NCI-H82 (cell line): ENCODE data around the gene IL22RA1.
A peak's percentile ranks its signal among the peaks of the same experiment; 100 is the strongest.

ENCODE experiments used
- DNase-seq: peaks from one replicate; lab custom pipeline; 2025; lab: John Stamatoyannopoulos, UW

IL22RA1 gene

GRCh38 chr1:24111996-24112779, 30.8 kb downstream of the IL22RA1 start, which contains the start of gene MYOM3:
TSS of gene MYOM3 (minus strand) at chr1:24112135. CDS start at chr1:24108636, 3,499 bp downstream.
- peak; percentile 83 for DNase-seq

GRCh38 chr1:24111262-24111995, 31.5 kb downstream of the IL22RA1 start:
- no peak for DNase-seq

DNA sequence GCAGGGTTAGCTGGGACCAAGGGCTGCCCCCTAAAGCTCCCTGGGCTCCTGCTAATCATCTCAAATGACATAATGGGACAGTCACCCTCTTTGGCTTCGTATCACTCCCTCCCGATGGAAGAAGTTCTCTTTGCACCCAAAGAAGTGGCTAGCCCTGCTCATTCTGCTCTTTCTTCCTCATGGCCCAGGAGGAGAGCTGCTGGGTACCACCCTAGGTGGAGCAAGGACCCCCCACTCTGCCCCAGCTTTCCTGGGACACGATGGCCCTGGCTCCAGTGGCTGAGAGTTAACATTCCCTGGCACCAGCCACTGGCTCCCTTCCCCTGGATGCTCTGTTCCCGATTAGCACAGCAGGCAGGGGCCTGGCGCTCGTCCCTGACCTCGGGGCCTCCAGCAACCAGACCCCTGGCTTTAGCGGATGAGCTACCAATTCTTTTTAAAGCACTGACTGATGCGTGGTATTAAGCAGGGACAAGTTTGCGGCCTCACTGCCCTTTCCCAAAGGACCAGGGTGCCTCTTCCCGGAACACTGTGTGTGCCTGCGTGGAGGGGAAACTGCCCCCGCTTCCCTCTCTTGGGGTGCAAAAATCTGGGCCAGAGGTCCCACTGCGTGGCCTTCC, 32.2 kb downstream of the IL22RA1 start:
- DNase-seq = no peak

DNA sequence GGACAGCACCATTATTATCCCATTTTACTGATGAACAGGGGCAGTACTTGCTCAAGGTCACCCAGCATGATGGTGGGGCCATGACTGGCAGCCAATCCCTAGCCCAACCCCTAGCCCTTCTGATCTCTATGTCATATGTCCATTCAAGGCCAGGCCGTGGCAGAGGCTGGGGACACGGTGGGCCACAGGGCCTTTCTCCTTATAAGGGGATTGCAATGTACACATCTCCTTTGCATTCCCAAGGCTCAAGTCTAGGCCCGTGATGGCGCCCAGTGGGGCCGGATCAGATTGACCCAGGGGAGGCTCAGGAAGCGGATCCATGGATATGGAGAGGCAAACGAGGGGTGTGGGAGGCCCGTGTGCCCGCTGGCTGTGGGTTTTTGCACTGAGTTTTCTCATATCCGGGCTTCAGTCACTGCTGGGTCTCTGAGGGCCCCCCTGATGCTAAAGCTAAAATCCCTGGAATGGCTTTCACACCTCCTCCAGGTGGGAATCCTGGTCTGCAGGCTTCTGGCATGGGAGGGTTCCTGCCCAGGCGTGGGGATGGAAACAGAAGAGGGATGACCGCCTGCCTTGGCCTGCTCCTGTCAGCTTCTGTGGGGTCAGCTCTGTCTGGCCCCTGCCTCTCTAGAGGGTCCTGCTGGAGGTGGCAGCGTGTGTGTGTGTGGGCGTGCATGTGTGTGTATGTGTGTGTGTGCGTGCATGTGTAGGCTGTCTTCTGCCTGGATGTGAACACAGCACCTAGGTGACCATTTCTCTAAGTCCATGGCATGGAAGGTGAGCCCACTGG, 33.1 kb downstream of the IL22RA1 start:
- no peak for DNase-seq

DNA sequence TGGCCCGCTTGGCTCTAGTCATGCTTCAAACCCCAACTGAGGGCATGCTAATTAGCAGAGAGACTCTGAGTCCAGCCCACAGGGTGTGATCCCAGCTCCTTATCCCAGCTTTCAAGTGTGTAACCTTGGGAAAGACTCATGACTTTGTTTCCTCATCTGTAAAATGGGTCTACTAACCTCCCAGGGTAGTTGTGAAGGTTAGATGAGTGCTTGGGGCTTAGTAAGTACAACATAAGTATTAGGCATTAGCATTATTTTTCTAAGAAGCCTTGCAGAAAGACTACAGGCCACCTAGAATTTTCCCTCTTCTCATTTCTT, 33.8 kb downstream of the IL22RA1 start:
- DNase-seq = no peak

- no peak for DNase-seq
These were observed 34.4 kb downstream of the IL22RA1 start for GRCh38 chr1:24108334-24109165.

- no peak for DNase-seq
These were observed 35.3 kb downstream of the IL22RA1 start for GRCh38 chr1:24107462-24108138.

DNA sequence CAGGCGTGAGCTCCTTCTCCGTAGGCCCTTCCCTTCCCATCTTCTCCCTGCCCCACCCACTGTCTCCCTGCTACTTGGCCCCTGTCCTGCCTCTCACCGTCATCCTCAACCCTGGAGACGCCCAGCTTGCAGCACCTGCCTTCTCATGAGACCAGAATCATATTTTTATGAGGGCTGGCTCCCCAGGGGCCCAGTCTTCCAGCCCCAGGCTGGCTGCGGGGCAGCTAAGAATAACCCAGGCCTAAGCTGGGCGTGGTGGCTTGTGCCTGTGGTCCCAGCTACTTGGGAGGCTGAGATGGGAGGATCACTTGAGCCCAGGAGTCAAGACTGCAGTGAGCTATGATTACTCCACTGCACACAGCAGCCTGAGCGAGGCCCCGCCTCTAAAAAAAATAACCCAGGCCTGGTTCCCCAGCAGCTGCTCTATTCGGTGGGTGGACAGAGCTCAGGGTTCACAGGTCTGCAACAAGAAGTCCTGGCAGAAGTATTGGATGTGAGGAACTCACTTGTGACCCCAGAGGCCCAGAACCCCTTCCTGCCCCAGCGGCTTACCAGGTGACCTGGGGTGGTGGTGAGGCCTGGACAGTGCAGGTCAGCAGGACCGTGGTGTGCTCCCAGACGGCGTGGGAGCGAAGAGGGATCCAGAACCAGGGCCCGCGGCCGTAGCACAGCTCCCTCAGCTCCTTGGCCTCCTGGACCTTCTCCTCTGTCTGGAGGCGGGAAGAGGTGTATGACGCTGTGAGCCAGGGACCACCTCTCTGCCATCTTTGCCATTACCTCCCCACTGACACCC, 37.4 kb downstream of the IL22RA1 start:
- no peak for DNase-seq

- no peak for DNase-seq
These were observed 38.1 kb downstream of the IL22RA1 start for GRCh38 chr1:24104854-24105253.

- no peak for DNase-seq
These were observed 39.1 kb downstream of the IL22RA1 start for GRCh38 chr1:24103879-24104278.

- DNase-seq = no peak
These were observed 39.5 kb downstream of the IL22RA1 start for GRCh38 chr1:24103408-24103807.

- no peak for DNase-seq
These were observed 40.0 kb downstream of the IL22RA1 start for GRCh38 chr1:24102961-24103360.

DNA sequence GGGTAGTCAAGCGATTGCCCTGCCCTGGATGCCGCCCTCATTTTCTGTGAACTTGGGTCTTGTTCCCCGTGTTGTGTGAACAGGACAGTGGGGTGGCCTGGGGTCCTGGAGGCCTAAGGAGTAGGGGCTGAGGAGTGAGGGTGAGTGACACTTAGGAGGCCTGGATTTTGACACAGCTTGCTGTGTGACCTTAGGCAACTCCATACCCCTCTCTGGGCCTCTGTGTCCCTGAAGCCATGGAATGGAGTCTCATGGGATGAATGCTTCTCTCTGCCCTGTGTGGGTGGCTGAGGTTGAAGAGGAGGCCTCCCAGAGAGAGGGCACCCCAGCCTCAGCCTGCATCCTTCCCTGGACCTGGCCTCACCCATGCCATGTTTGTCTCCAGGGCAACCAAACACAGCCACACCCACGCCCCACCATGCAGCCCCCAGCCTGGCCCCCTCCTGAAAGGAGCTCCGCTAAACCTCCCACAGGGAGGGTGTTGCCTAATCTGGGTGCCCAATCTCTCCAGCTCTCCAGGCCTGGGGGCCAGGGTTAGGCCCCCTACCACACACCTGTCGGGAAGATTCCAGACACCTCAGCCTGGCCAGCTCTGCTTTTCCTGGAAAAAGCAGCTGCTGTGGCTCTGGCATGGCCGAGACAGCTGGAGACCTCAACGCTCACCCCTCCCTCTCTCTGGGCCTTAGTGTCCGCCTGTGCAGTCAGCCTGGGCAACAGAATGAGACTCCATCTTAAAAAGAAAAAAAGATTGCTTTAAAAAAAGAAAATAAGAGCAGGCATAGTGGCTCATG, 40.9 kb downstream of the IL22RA1 start:
- peak; percentile 56 for DNase-seq

DNA sequence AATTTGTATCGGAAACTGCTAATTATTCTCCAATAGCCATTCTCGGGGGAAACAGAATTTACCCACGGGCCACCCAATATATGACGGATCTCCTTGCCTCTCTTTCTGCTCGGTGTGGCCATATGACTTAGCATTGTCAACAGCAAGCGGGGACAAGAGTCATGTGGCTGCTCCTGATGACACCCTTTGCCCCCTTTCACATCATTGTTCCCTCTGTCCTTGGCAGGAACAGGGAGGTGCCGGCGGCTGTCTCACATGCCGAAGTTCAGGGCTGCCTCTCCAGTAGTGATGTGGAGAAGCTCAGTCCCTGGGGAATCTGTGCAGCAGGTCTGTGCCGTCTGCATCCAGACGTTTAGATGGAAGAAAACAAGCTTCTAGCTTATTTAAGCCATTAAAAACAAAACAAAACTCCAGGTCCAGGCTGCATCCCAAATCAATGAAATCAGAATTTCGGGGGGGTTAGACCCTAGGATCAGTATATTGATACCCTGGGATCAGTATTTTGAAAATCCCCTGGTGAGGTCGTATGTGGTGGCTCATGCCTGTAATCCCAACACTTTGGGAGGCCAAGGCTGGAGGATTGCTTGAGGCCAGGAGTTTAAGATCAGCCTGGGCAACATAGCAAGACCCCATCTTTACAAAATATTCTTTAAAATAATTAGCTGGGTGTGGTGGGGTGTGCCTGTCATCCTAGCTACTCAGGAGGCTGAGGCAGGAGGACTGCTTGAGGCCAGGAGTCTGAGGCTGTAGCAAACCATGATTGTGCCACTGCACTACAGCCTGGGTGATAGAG, 41.8 kb downstream of the IL22RA1 start:
- peak; percentile 30 for DNase-seq

- DNase-seq = no peak
These were observed 43.8 kb downstream of the IL22RA1 start for GRCh38 chr1:24098943-24099638.

DNA sequence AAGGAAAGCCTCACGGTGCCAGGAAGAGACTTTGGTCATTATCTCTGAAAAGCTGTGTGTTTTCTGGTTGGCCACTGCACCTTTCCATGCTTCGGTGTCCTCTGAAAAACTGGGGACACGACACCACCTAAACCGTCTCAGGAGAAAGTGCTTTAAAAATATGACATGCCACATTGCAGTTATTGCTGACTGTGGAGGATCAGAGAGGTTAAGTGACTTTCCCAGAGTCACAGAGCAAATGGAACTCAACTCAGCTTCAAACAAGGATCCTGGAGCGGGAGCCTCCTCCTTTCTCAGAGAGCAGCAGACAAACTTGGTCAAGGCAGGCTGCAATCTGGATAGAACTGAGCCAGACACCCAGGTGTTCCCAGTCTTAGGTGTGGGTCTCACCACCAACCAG, 44.8 kb downstream of the IL22RA1 start:
- DNase-seq = no peak

DNA sequence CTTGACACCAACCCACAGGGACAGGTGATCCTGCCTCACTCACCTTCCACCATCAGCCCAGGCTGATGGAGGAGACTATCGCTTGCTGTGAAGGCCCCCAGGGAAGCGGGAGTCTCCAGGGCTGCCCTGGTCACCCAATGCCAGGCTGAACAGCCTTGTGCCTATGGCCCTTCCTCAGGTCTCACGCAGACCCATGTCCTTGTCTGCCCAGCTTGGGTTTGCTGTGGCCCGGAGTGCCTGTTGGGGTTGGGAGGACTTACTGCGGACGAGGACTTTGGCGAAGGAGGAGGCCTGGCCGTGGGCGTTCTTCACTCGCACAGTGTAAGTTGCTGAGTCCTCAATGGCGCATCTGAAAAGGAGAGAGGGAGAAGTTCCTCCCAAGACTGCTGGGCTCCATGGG, 45.3 kb downstream of the IL22RA1 start:
- no peak for DNase-seq

DNA sequence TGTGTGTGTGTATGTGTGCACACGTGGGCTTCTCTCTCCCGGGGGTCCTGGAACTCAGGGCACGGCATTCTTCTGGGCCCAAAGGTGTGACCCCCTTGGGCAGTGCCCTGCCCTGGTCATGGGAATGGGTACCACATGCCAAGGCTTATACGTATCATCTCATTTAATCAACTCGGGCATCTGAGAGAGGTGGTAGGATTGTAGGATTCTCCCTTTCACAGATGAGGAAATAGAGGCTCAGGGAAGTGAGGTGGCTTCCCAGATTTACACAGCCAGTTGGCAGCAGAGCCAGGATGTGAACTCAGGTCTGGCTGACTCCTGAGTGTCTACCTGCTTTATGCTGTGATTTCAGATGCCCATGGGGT, 46.2 kb downstream of the IL22RA1 start:
- DNase-seq = no peak
